Lung microvascular endothelial cell (primary cell): ENCODE data around the gene NFKB1. TPM values are rescaled to one million over a fixed set of nuclear protein-coding genes. Genes with fewer than 3 reads are reported as not detected.

Source experiments
- total RNA-seq: library from RNA; depleted of rRNA; stranded (reverse); fragments of >200 nt; gene quantifications from 2 replicates; pipeline ENCODE4 v1.2.1, GENCODE V29; 2014

The NFKB1 gene
- total RNA-seq, 1 donor from 2014 or later = 46.8 TPM

Other genes starting within 250 kb of the NFKB1 start
- gene SLC39A8, start 155.9 kb upstream of the NFKB1 start, total RNA-seq = 3.3 and 5.0 TPM in 2 replicates